ENCODE measurements around the gene FLT3LG.

GRCh38 chr19:49513746-49514118 lies 39.7 kb downstream of the FLT3LG start:
- TF ChIP-seq CTCF (IDR thresholded peaks at IDR 0.05) (no peak), POLR2A (IDR thresholded peaks at IDR 0.05) (no peak)
